GM12864 (cell line): ENCODE measurements around the gene HOXA11.

ENCODE experiments used
- DNase-seq: peaks from one replicate; pipeline ENCODE4 v3.0.0-alpha.2; 2011; ENCODE audit warnings: low read depth
- H3K4me3 ChIP-seq: 2 replicates; pipeline ENCODE4 v1.5.1; 2011; ENCODE audit warnings: mild to moderate bottlenecking, low read depth, low read length, control low read depth
- TF ChIP-seq, protein P1 (sequence below): IDR thresholded peaks from 2 replicates; pipeline ENCODE4 v1.5.1; 2011; ENCODE audit warnings: low read depth, mild to moderate bottlenecking, moderate library complexity, low read length, control low read depth, inconsistent platforms; ENCODE audit errors: missing control alignments

The HOXA11 gene

DNA sequence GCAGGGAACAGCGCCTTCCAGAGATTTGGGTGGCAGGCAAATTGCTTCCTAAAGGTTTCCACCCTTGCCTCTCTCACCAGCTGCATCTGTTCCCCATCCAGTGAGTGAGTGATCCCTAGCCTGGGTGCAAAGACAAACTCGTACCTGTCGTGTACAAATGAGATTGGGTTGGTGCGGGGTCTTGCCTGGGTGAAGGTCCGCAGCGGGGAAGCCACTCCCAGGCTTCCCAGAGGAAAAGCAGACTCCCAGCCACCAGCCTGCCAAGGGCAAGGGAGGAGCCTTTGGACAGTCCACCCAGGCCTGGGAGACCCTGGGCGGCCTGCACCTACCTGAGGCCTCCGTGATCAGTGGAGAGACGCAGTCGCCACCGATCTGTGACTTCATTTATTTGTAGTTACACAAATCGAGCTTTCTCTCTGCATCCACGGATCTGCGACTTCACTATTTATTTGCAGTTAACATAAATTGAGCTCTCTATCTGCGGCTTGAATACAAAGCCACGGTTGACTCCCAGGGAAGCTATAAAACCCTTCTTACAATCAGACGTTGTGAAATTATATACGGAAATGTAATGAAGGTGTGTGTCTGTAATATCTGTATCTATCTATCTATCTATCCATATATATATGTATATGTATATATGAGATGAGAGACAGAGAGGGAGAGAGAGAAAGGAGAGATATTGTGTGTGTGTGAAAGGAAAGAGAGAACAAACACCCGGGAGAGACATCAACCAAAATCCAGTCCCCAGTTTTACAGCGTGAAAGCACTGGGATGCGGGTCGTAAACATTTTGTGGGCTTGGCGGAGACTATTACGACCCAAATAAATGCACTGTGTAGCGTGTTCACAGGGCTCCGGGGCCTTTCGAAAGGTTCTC is 25.5 kb downstream of the HOXA11 start:
- TF ChIP-seq, protein P1, sequence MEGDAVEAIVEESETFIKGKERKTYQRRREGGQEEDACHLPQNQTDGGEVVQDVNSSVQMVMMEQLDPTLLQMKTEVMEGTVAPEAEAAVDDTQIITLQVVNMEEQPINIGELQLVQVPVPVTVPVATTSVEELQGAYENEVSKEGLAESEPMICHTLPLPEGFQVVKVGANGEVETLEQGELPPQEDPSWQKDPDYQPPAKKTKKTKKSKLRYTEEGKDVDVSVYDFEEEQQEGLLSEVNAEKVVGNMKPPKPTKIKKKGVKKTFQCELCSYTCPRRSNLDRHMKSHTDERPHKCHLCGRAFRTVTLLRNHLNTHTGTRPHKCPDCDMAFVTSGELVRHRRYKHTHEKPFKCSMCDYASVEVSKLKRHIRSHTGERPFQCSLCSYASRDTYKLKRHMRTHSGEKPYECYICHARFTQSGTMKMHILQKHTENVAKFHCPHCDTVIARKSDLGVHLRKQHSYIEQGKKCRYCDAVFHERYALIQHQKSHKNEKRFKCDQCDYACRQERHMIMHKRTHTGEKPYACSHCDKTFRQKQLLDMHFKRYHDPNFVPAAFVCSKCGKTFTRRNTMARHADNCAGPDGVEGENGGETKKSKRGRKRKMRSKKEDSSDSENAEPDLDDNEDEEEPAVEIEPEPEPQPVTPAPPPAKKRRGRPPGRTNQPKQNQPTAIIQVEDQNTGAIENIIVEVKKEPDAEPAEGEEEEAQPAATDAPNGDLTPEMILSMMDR = no peak
- DNase-seq = no peak
- H3K4me3 ChIP-seq = no peak overlapping the region

DNA sequence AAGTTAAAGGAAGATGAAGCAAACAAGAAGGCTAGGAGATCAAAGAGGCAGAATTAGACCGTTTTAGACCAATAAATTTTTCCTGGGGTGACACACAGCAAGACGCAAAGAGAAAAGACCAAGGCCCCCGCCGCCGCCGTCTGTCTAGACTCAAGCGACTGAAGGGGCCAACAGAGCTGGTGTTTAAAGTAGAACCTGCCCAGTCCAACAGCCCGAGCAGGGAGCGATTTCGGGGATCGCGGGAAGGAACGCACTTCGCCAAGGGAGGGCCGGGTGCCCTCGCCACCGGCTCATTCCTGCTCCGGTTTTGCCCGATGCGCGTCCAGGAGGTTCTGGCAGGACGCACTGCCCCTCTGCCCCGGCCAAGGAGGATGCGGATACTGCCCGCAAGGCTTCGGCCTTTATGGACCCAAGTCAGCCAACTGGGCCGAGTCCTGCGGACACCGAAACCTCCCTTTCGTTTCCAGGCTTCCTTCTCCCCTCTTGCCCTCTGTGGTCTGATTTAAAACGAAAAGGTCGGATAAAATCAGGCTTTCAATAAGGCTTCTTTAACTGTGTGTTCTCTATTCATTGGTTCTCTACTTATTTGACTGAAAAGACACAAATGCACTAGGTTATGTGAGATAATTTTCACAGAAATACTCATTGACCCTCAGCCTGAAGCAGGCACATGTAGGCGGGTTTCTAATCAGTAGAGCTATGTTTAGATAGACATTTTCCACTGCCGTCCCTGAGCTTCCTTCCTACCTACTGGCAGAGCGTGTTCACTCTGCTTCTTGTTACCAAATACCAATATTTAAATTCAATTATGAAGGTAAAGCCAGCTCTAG is 26.4 kb downstream of the HOXA11 start:
- TF ChIP-seq, protein P1 = no peak
- DNase-seq = no peak
- H3K4me3 ChIP-seq = no peak overlapping the region

DNA sequence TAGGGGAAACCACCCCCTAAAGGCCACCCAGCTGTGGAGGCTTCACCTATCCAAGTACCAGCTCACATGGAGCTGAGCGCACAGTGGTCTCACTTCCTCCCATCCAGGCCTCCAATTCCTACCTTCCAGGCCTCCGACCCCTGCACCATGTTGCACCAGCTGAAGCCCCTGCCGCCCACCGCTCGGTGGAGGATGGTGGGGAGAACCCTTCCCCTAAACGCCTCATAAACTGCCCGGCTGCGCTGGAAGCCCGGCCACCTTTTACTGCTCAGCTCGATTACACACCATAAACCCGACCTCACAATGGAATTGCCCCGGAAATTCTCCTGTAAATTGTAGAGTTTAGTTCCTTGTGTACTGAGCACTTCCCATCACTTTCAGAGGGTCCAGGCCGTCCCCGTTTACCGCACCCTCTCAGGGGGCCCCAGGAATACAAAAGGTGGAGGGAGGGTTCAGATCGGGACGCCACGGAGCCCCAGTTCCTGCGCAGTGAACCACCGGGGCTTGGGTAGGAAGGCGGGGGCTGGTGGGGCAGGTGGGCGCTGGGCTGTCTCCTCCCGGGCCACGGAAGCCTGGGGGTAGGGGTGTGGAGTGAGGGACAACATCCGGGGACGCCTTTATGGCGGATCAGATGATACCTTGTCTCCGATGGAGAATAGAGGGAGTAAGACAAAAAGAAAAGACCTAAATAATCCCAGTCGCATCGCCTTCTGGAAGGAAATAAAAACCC is 27.2 kb downstream of the HOXA11 start:
- TF ChIP-seq, protein P1 = no peak
- no peak for DNase-seq
- no peak overlapping the region for H3K4me3 ChIP-seq

DNA sequence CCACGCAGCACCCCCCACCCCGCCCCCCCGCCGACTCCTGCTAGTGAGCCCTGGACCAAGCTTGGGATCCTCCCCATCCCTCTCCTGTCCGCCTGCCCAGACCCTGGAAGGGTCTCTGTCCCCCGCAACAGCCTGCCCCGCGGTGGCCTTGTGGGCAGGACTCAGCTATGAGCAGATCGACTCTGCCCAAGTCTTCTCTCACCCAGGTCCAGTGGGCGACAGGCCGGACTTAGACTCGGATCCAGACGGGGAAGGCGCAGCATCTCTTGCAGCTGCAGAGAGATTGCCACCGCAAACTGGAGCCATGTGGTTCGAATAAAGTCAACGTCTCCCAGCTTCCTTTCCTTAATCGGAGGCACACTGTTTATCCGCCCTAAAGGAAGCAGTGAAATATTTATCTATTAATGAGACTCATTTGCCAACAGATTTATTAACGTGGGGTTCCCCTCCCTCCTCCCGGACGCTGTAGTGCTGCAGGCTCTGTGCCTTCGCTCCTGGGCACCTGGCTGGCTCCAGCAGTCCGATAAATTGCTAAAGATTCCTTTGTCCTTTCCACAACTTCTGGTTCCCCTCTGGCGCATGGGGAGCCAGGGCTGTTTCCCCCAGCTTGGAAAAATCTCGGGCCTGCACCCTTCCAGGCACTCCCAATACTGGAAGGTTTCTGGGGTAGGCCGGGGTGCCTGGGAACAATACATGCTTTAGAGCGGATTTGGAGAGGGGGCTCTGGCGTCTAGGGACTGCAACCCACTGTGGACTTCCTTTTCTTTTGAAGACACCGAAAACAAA is 27.9 kb downstream of the HOXA11 start:
- TF ChIP-seq, protein P1 = no peak
- no peak for DNase-seq
- H3K4me3 ChIP-seq = no peak overlapping the region

DNA sequence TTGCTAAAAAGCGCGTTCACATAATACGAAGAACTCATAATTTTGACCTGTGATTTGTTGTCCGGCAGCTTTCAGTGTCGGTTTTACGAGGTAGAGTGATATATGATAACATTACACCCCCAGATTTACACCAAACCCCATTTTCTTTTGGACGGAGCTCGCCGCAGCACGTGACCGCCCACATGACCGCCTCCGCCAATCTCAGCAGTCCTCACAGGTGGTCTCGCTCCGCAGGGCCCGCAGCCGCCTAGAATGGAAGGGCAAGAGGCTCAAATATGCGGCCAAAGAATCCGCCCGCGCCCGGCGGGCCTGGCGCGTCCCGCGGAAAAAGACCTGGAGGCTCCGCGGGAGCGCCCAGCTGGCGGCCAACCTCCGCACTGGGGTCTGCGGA is 28.5 kb downstream of the HOXA11 start, which contains the start of gene HOXA7:
Gene HOXA7, minus strand, starts transcription at position 168 of the 391 bp plus-strand sequence. Its CDS starts 130 bp downstream, at position 38.
- DNase-seq = no peak
- H3K4me3 ChIP-seq = peak within 1 kb of the TSS; percentile 13
- TF ChIP-seq, protein P1 = no peak
